H1 (cell line): Measurements from ENCODE around the gene EFEMP2. TPM values are rescaled to one million over a fixed set of nuclear protein-coding genes. Genes with fewer than 3 reads are reported as not detected.

Experiments used
- BACH1 ChIP-seq: IDR thresholded peaks from 2 replicates; pipeline ENCODE4 v1.6.1; 2012; ENCODE audit warnings: low read length, improper control_type of control experiment
- CBX8 ChIP-seq: fragments of 300-800, 300-1000 bp; sonication (generic); IDR thresholded peaks from 2 replicates; pipeline ENCODE4 v1.7.1; 2016; ENCODE audit warnings: low read depth, low read length, borderline replicate concordance
- CEBPB ChIP-seq: IDR thresholded peaks from 2 replicates; pipeline ENCODE4 v1.6.1; 2012; ENCODE audit warnings: low read depth, low read length
- CHD2 ChIP-seq: IDR thresholded peaks from 2 replicates; pipeline ENCODE4 v1.6.1; 2012; ENCODE audit warnings: low read length, improper control_type of control experiment
- CHD7 ChIP-seq: fragments of 300-600 bp; sonication (generic); IDR thresholded peaks from 2 replicates; pipeline ENCODE4 v1.7.1; 2012; ENCODE audit warnings: low read length, moderate library complexity, mild to moderate bottlenecking, inconsistent platforms; ENCODE audit not compliant: insufficient replicate concordance
- CTBP2 ChIP-seq: IDR thresholded peaks from 2 replicates; pipeline ENCODE4 v1.7.0; 2011; ENCODE audit warnings: borderline replicate concordance, mild to moderate bottlenecking, moderate library complexity, mixed read lengths, low read length; ENCODE audit not compliant: insufficient read depth, insufficient read length
- EGR1 ChIP-seq: IDR thresholded peaks from 2 replicates; pipeline ENCODE4 v1.6.1; 2011; ENCODE audit warnings: low read depth, low read length, borderline replicate concordance
- EP300 ChIP-seq, 2 experiments: IDR thresholded peaks; 1 replicate in 1 of 2; 2 replicates in 1 of 2; pipeline ENCODE4 v1.6.1; 2011 to 2012; ENCODE audit warnings: low read depth in 2 of 2, low read length in 2 of 2, mild to moderate bottlenecking in 2 of 2, borderline replicate concordance in 1 of 2, inconsistent platforms in 1 of 2, moderate library complexity in 1 of 2
- FOSL1 ChIP-seq: IDR thresholded peaks from 2 replicates; pipeline ENCODE4 v1.6.1; 2011; ENCODE audit warnings: mild to moderate bottlenecking, low read depth, low read length, moderate library complexity; ENCODE audit not compliant: insufficient read depth
- RNF2 ChIP-seq: fragments of 200-900, 300-1000 bp; sonication (generic); IDR thresholded peaks from 2 replicates; pipeline ENCODE4 v1.7.1; 2016; ENCODE audit warnings: borderline replicate concordance, low read depth, mild to moderate bottlenecking, antibody characterized with exemption, low read length; ENCODE audit not compliant: poor library complexity, severe bottlenecking; ENCODE audit errors: missing control alignments
- polyA plus RNA-seq, 7 experiments: library from polyadenylated mRNA; depleted of rRNA in 3 of 7; stranded (reverse) in 5 of 7; unstranded in 2 of 7; fragments of >200 nt in 5 of 7; fragments of 200-250 nt in 2 of 7; gene quantifications; 1 replicate in 5 of 7; 2 replicates in 1 of 7; 4 replicates in 1 of 7; pipeline versions ENCODE4 v1.2.1 to v1.2.3, GENCODE V29; 2011 to 2013; ENCODE audit warnings: missing spikeins in 2 of 7, mixed read lengths in 2 of 7
- total RNA-seq: library from RNA; stranded (reverse); fragmentation: NEBNext Ultra II Directional; extraction: Animal tissue kit (Norgen Biotek cat#: 25700); gene quantifications from 2 replicates; pipeline ENCODE4 v1.2.1, GENCODE V29; 2021

The EFEMP2 gene
- total and polyA plus RNA-seq, 2 of the 8 experiments (the other 6 are each of a cell fraction or from before 2014, with no cell fraction given) = 8.8 to 17.2 TPM

GRCh38 chr11:65888163-65888814 lies 15.7 kb upstream of the EFEMP2 start, which contains the start of gene FIBP (continued):
- TF ChIP-seq CHD7 = no peak
- TF ChIP-seq FOSL1 = no peak
- no peak for TF ChIP-seq CBX8
- peak; percentile 88 for TF ChIP-seq EGR1
- TF ChIP-seq EP300 (IDR thresholded peaks at IDR 0.05; ENCODE audit: borderline replicate concordance in 1 of 2, low read depth in 2 of 2, low read length in 2 of 2) = no peak; a peak in 1 of 3 replicates
- no peak for TF ChIP-seq CHD2
- no peak for TF ChIP-seq CTBP2
- no peak for TF ChIP-seq RNF2
- TF ChIP-seq BACH1 = peak; percentile 57; the same call in 1 of the 2 replicates
- TF ChIP-seq CEBPB = no peak
